GM21447 (cell line): ENCODE data around the gene NUP85.
A peak's percentile ranks its signal among the peaks of the same experiment; 100 is the strongest.
"Not testable (repeated sequence)": the region's sequence is repeated elsewhere in the genome, so short reads cannot be mapped to it uniquely, and the experiment has no call there.

ENCODE experiments used
- ATAC-seq: cut with Tn5 transposase; IDR thresholded peaks from one replicate; pipeline ENCODE4 v1.9.1; 2021; ENCODE audit not compliant: unreplicated experiment

Gene NUP85

GRCh38 chr17:75266316-75267152 lies 61.1 kb downstream of the NUP85 start:
- ATAC-seq, result no peak

DNA sequence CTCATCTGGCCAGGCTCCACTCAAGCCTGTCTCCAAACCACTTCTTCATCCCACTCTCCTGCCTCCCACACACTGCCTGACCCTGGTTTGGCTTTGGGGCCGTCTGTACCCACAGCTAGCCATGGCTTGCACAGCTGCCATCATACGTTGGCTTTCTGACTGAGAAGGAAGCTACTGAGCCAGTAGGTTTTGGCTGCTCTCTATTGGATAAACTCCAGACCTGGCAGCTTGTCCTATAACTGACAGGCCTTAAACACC lies 61.6 kb downstream of the NUP85 start:
- no peak for ATAC-seq

DNA sequence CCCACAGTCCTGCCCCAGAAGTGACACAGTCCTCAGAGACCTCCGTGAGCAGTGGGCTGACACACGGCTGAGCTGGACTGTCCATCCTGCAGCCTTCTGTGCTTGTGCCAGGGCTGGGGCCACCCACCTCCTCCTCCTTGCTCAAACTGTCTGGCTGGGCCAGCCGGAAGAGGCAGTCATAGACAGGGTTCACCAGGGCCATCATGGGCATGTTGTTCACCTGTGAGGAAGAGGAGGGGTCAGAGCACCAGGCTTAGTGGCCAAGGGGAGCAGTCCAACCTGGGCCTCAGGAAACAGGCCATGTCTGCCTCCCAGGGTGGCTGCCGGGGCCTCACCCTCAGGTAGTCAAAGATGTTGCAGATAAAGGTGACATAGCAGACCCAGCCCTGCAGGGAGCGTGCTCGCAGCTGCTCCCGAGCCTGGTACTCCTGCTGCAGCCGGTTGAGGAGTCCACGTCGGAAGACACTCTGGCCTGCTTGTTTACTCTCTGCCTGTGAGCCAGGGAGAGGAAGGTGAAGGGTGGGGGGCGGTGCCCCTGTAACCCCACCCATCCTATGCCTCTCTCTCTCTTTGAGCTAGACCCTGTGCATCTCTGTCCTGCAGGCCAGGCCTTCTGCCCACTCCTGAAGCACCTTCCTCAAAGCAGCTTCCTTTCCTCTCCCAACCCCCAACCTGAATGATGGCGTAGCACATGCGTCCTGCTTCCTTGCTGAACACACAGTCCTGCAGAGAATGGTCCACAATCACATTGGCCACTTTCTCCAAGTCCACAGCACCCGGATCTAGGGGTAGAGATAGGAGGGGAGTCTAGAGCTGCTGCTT lies 62.1 kb downstream of the NUP85 start:
- ATAC-seq, result no peak

- no peak for ATAC-seq
Observed at GRCh38 chr17:75269844-75270217, 64.4 kb downstream of the NUP85 start.

- ATAC-seq, result peak; percentile 43
Observed at GRCh38 chr17:75270218-75270965, 64.9 kb downstream of the NUP85 start.

- ATAC-seq, result no peak
Observed at GRCh38 chr17:75270966-75271232, 65.4 kb downstream of the NUP85 start, which contains the start of gene MIF4GD. MIF4GD (minus strand) TSS chr17:75271231; CDS start chr17:75270195, 1,036 bp downstream.

- peak; percentile 55 for ATAC-seq
Observed at GRCh38 chr17:75271233-75271954, 65.9 kb downstream of the NUP85 start.

- ATAC-seq, result no peak
Observed at GRCh38 chr17:75271955-75272847, 66.7 kb downstream of the NUP85 start.

- ATAC-seq, result no peak
Observed at GRCh38 chr17:75272848-75273184, 67.3 kb downstream of the NUP85 start.

GRCh38 chr17:75273977-75274708 lies 68.7 kb downstream of the NUP85 start:
- ATAC-seq, result no peak

DNA sequence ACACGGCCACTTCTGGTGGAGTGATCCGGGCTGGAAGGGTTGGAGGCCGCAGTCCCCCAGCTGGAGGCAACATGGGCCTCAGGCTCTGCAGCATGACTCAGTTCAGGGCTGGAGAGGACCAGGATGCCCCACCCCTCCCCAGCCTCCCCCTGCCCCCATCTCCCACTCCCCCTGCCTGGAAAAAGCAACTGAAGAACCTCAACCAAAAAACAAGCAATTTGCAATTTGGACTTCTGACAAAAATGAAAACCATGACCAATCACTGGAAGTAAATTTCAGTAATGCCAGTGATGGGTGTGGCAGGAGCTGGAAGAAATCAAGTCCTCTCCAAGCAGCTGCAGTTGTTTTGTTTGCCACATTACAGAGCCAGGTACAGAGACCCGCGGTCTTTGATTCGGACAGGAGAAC lies 72.2 kb downstream of the NUP85 start:
- no peak for ATAC-seq

DNA sequence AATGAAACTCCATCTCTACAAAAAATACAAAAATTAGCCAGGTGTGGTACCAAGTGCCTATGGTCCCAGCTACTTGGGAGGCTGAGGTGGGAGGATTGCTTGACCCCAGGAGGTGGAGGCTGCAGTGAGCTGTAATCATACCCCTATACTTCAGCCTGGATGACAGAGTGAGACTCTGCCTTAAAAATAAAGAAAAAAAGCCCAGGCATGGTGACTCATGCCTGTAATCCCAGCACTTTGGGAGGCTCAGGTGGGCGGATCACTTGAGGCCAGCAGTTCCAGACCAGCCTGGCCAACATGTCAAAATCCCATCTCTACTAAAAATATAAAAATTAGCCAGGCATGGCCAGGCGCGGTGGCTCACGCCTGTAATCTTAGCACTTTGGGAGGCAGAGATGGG lies 74.7 kb downstream of the NUP85 start:
- not testable (repeated sequence) for ATAC-seq

GRCh38 chr17:75285123-75285522 lies 79.6 kb downstream of the NUP85 start:
- no peak for ATAC-seq
